Caki2 (cell line): Measurements from ENCODE around the gene SLC66A1. TPM values are rescaled to one million over a fixed set of nuclear protein-coding genes. Genes with fewer than 3 reads are reported as not detected.

ENCODE experiments used
- total RNA-seq: library from RNA; depleted of rRNA; stranded (reverse); fragments of >200 nt; shearing (Covaris generic); gene quantifications from 2 replicates; pipeline ENCODE4 v1.2.3, GENCODE V29; 2014; ENCODE audit warnings: low replicate concordance; rRNA removed

SLC66A1 gene
- total RNA-seq, 1 experiment from 2014 or later: 35.2 TPM

Other genes starting within 250 kb of the SLC66A1 start
- 36.5 and 38.8 TPM in 2 replicates for gene UBR4, start 102.1 kb upstream of the SLC66A1 start, total RNA-seq
- 34.8 and 36.4 TPM in 2 replicates for gene EMC1, start 60.8 kb upstream of the SLC66A1 start, total RNA-seq
- 50.5 and 66.0 TPM in 2 replicates for gene MRTO4, start 60.5 kb upstream of the SLC66A1 start, total RNA-seq
- gene AKR7A3, start 23.6 kb upstream of the SLC66A1 start, total RNA-seq: not detected in 2 replicates
- gene AKR7A2, start 182 bp upstream of the SLC66A1 start, total RNA-seq: 112 and 125 TPM in 2 replicates
- gene CAPZB, start 173.2 kb downstream of the SLC66A1 start, total RNA-seq: 321 and 323 TPM in 2 replicates